Panc1 (cell line): ENCODE measurements around the gene DNMT3L.

Experiments
- CTCF ChIP-seq: fragments of 450-650 bp; IDR thresholded peaks from 2 replicates; pipeline ENCODE4 v1.5.1; 2017; ENCODE audit warnings: mild to moderate bottlenecking
- POLR2AphosphoS5 ChIP-seq: IDR thresholded peaks from 2 replicates; pipeline ENCODE4 v1.6.1; 2012; ENCODE audit warnings: mild to moderate bottlenecking, low read depth, low read length, moderate library complexity
- SIN3A ChIP-seq: IDR thresholded peaks from 2 replicates; pipeline ENCODE4 v1.6.1; 2012; ENCODE audit warnings: low read depth, mild to moderate bottlenecking, low read length, moderate library complexity, borderline replicate concordance; ENCODE audit not compliant: insufficient read depth
- TCF7L2 ChIP-seq: IDR thresholded peaks from 2 replicates; pipeline ENCODE4 v1.6.1; 2011; ENCODE audit warnings: mild to moderate bottlenecking, low read depth, low read length, inconsistent platforms

GRCh38 chr21:44255511-44255981 is 6.2 kb downstream of the DNMT3L start:
- TF ChIP-seq CTCF (no peak), POLR2AphosphoS5 (no peak), TCF7L2 (no peak), SIN3A (no peak)
